Nasal cavity respiratory epithelium epithelial cell of viscerocranial mucosa (primary cell): Measurements from ENCODE around the gene MBLAC1. TPM values are rescaled to one million over a fixed set of nuclear protein-coding genes. Genes with fewer than 3 reads are reported as not detected.

Experiments used
- total RNA-seq: library from RNA; depleted of rRNA; stranded (reverse); fragments of >200 nt; gene quantifications from 2 replicates; pipeline ENCODE4 v1.2.3, GENCODE V29; 2014

The MBLAC1 gene, protein sequence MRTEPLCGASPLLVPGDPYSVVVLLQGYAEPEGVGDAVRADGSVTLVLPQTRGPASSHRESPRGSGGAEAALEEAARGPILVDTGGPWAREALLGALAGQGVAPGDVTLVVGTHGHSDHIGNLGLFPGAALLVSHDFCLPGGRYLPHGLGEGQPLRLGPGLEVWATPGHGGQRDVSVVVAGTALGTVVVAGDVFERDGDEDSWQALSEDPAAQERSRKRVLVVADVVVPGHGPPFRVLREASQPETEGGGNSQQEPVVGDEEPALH
- 1.00 and 1.0 TPM in 2 replicates for total RNA-seq

GRCh38 chr7:100126931-100127865, at the start of gene MBLAC1:
Gene MBLAC1, plus strand, starts transcription at chr7:100126967. Its CDS starts 429 bp downstream, at chr7:100127396.

GRCh38 chr7:100081535-100082102, 45.1 kb upstream of the MBLAC1 start, which contains the start of gene ZNF3:
Gene ZNF3, minus strand, starts transcription at chr7:100081723. Its CDS starts 4,366 bp downstream, at chr7:100077357.

GRCh38 chr7:100088621-100089457, 37.9 kb upstream of the MBLAC1 start, which contains the start of gene COPS6:
Gene COPS6, plus strand, starts transcription at chr7:100088969. Its CDS starts 22 bp downstream, at chr7:100088991.

DNA sequence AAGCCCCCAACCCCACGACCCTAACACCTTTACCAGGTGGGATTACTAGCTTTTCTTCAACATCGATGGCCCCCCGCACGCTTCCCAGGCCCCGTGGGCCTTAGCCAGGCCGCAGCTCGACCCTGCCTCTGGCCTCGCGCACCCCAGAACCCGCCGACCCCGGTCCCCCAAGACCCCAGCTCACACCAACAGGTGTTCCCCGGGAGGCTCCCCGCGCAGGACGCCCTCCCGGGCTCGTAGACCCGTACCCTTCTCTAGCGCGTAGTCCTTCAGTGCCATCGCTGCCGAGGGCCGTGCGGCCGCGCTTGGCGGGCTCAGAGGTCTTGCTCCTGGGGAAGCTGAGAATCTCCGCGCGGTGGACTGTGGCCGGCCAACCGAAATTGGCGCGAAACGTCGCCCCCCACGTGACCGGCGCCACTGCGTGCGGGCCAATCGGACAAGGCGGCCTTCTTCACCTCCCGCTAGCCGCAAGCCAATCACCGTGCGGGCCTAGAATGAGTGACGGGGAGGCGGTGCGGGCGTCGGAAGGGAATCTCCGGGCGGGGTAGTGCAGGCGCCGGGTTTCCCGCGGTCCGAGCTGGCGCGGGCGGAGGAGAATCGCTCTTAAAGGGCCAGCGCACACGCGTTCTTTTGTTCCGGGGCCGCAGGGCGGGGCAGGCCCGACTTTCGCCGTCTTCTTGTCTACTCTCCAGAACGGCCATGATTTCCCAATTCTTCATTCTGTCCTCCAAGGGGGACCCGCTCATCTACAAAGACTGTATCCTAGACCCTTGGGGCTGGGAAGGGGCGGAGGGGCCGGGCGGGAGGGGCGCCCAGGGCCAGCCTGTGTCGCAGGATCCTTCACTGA, 25.5 kb upstream of the MBLAC1 start, which contains the start of the genes AP4M1 and MCM7:
TSS of gene AP4M1 (plus strand) at position 628 of the 847 bp plus-strand sequence. CDS start at position 700, 72 bp downstream.
TSS of gene MCM7 (minus strand) at position 382 of the 847 bp plus-strand sequence. CDS start at position 279, 103 bp downstream.

DNA sequence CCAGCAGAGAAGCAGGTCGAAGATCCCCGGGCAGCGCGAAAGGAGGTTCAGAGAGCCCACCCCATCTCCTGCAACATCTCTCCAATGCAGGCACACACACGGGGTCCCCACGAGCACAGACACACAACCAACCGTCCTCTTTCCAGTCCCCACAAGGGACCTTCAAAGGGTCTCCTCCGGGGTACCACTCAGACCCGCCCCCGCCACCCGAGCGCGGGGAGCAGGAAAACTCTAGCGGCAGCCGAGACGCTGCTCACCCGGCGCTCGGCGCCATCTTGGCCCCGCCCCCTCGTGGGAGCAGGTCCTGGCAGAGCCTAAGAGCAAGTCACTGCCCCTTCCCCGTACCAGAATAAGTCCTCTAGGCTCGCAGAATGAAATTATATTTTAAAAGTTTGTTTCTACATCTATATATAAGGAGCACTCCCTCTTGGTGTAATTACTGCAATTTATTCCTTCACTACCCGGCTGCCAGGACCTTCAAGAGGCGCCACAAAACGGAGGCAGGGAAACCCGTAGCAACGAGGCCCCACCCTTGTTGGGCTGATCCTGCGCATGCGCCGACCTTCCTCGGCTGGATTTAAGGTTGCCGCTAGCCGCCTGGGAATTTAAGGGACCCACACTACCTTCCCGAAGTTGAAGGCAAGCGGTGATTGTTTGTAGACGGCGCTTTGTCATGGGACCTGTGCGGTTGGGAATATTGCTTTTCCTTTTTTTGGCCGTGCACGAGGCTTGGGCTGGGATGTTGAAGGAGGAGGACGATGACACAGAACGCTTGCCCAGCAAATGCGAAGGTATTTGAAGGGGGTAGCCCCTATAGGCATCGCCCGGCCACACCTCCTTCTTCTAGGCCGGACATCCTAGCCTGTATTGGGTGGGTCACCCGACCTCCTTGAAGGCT, 7.4 kb upstream of the MBLAC1 start, which contains the start of the genes CNPY4 and TAF6:
TSS of gene CNPY4 (plus strand) at position 563 of the 898 bp plus-strand sequence. CDS start at position 674, 111 bp downstream.
TSS of gene TAF6 (minus strand) at position 287 of the 898 bp plus-strand sequence. CDS start 5,149 bp downstream, outside the sequence.

GRCh38 chr7:100148559-100149328, 22.0 kb downstream of the MBLAC1 start, which contains the start of gene LAMTOR4:
Gene LAMTOR4, plus strand, starts transcription at chr7:100148918. Its CDS starts 55 bp downstream, at chr7:100148973.

GRCh38 chr7:100158229-100159098, 31.7 kb downstream of the MBLAC1 start, which contains the start of gene TRAPPC14:
Gene TRAPPC14, minus strand, starts transcription at chr7:100158723. Its CDS starts 224 bp downstream, at chr7:100158499.

GRCh38 chr7:100177045-100178001, 50.6 kb downstream of the MBLAC1 start, which contains the start of the genes GPC2 and STAG3:
Gene GPC2, minus strand, starts transcription at chr7:100177381. Its CDS starts 182 bp downstream, at chr7:100177199.
Gene STAG3, plus strand, starts transcription at chr7:100177918. Its CDS starts 2,639 bp downstream, at chr7:100180557.

Other genes starting within 250 kb of the MBLAC1 start
- 0.21 TPM in 1 of 2 replicates, not detected in the other for gene OR2AE1, start 249.9 kb upstream of the MBLAC1 start, total RNA-seq
- 23.9 and 38.2 TPM in 2 replicates for gene TRIM4, start 207.4 kb upstream of the MBLAC1 start, total RNA-seq
- 0.14 TPM in 1 of 2 replicates, not detected in the other for gene GJC3, start 197.3 kb upstream of the MBLAC1 start, total RNA-seq
- 1.0 and 1.3 TPM in 2 replicates for gene AZGP1, start 150.9 kb upstream of the MBLAC1 start, total RNA-seq
- gene ZKSCAN1, start 111.4 kb upstream of the MBLAC1 start, total RNA-seq, result 40.3 and 61.4 TPM in 2 replicates
- 11.0 and 15.4 TPM in 2 replicates for gene ZSCAN21, start 77.2 kb upstream of the MBLAC1 start, total RNA-seq
- gene ZNF3, start 45.2 kb upstream of the MBLAC1 start, total RNA-seq, result 22.2 and 28.9 TPM in 2 replicates
- 56.0 and 63.2 TPM in 2 replicates for gene COPS6, start 38.0 kb upstream of the MBLAC1 start, total RNA-seq
- gene MCM7, start 25.6 kb upstream of the MBLAC1 start, total RNA-seq, result 25.6 and 27.3 TPM in 2 replicates
- gene AP4M1, start 25.3 kb upstream of the MBLAC1 start, total RNA-seq, result 12.6 and 16.8 TPM in 2 replicates
- gene TAF6, start 7.6 kb upstream of the MBLAC1 start, total RNA-seq, result 23.6 and 46.7 TPM in 2 replicates
- gene CNPY4, start 7.3 kb upstream of the MBLAC1 start, total RNA-seq, result 1.4 and 4.6 TPM in 2 replicates
- gene LAMTOR4, start 22.0 kb downstream of the MBLAC1 start, total RNA-seq, result 37.9 and 61.5 TPM in 2 replicates
- gene TRAPPC14, start 31.8 kb downstream of the MBLAC1 start, total RNA-seq, result 6.2 and 8.7 TPM in 2 replicates
- 0.34 and 1.1 TPM in 2 replicates for gene GAL3ST4, start 41.6 kb downstream of the MBLAC1 start, total RNA-seq
- gene GPC2, start 50.4 kb downstream of the MBLAC1 start, total RNA-seq, result 1.4 and 2.1 TPM in 2 replicates
- 0.07 and 0.34 TPM in 2 replicates for gene STAG3, start 51.0 kb downstream of the MBLAC1 start, total RNA-seq
- not detected in 2 replicates for gene PVRIG, start 93.0 kb downstream of the MBLAC1 start, total RNA-seq
- gene SPDYE3, start 180.7 kb downstream of the MBLAC1 start, total RNA-seq, result not detected in 2 replicates
- 2.7 and 9.3 TPM in 2 replicates for gene PILRB, start 231.2 kb downstream of the MBLAC1 start, total RNA-seq
- gene PILRA, start 246.5 kb downstream of the MBLAC1 start, total RNA-seq, result under 0.01 and 0.14 TPM in 2 replicates